ENCODE results near the gene QRICH1.
"Not testable (repeated sequence)": the region's sequence is repeated elsewhere in the genome, so short reads cannot be mapped to it uniquely, and the experiment has no call there.

Gene QRICH1

DNA sequence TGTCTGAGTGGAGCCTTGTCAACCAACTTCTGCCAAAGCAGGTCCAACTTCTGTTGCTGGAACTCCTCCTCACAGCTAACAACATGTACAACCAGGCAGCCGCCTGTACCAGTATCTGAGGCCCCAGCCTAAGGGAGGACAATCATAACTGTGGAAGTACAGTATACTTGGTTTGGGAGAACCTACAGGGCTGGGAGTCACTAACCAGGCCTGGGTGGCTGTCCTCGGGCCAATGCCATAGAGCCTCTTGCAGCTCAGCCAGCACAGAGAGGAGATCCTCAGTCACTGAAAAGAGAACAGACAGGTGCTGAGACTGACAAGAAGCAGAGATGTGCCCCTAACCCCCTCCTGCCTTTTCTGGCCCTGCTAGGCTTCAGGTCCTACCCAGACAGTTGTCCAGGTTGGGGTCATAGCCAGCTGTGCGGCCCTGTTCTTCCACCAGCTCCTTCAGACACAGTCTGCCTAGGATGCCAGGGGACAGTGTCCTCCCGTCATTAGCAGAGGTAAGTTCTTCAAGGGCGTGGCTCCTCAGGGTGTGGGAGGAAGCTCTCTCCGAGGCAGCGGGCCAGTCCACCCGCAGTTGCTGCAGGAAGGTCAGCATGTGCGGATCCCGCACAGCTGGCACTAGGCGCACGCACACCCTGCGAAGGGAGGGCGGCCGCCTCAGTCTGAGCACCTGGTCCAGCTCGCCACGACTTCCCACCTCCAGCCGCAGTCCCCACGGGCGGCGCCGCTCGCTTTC lies 76.5 kb downstream of the QRICH1 start:
- DNase-seq: no peak

DNA sequence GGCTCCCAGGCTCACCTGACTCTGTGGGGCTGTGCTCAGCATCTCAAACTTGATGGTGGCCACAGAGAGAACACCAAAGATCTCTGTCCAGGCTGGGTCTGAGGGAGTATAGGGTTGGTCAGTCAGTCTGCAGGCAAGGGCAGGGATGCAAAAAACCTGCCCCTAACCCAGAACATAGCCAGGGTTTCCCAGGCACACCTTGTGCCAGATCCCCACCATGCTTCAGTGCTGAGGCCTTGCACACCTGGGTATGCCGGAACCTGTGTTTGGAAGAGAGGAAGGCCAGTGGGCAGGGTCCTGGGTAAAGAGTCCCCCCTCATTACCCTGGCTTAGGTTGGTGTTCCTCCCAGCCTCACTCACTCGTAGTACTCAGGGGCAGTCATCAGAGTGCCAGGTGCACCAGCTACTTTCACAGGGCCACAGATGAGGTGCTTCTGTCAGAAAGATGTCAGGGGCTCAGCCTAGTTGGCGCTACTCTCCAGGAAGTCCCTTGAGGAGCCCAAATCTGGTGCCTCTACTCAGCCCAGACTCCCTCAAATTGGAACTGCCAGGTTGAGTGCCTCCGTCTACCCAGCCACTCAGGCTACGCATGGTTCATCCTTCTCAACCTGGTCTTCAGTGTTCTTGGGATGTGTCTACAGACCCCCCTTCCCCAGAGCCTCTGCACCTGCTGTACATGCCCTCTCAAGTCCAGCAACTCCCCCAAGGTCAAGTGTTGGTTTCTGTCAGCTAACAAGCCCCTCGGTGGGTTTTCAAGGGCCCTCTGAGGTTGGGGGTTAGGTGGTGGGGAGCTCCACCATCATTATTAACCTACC lies 77.2 kb downstream of the QRICH1 start:
- no peak for DNase-seq

DNA sequence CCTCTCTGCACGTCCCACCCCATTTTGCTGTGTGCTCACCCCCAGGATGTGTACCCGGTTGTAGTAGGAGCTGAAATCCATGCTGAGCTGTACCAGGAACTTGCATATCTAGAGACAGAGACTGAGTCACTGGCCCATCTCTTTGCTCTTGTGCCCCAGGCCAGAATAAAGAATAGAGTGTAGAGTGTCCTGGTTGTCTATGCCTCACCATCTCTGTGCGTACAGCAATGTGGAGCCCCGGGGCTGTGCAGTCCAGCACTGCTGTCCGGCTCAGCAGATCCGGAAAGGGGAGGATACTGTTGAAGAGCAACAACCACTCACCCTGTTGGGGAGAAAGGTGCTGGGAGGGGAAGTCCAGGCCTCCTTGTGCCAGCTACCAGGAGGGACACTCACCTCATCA lies 78.1 kb downstream of the QRICH1 start:
- no peak for DNase-seq

- DNase-seq: no peak
These were observed 78.8 kb downstream of the QRICH1 start for GRCh38 chr3:49015072-49015471.

DNA sequence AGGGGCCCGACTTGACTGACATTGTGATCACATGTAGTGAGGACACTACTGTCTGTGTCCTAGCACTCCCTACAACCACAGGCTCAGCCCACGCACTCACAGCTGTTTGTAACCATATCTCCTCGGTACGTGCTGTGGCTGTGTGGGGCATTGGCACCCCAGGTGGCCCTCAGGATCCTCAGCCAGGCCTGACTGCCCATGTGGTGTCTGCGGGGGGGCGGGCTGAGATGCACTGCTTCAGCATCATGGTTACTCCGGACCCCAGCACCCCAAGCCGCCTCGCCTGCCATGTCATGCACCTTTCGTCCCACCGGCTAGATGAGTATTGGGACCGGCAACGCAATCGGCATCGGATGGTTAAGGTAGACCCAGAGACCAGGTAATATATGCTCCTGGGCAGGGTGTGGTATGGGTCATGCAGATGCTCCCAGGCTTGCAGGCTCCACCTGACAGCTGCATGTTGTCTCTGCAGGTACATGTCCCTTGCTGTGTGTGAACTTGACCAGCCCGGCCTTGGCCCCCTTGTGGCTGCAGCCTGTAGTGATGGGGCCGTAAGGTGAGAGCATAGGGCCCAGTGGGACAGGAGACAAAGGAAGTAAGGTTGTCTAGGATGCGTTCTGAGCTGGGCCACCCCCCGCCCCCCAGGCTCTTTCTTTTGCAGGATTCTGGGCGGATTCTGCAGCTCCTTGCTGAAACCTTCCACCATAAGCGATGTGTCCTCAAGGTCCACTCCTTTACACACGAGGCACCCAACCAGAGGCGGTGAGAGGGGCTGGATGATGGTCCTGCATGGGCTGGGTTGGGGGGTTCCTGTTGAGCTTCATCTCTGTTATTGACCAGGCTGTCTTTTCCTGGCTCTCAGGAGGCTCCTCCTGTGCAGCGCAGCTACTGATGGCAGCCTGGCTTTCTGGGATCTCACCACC lies 79.9 kb downstream of the QRICH1 start:
- peak; percentile 35 for DNase-seq

DNA sequence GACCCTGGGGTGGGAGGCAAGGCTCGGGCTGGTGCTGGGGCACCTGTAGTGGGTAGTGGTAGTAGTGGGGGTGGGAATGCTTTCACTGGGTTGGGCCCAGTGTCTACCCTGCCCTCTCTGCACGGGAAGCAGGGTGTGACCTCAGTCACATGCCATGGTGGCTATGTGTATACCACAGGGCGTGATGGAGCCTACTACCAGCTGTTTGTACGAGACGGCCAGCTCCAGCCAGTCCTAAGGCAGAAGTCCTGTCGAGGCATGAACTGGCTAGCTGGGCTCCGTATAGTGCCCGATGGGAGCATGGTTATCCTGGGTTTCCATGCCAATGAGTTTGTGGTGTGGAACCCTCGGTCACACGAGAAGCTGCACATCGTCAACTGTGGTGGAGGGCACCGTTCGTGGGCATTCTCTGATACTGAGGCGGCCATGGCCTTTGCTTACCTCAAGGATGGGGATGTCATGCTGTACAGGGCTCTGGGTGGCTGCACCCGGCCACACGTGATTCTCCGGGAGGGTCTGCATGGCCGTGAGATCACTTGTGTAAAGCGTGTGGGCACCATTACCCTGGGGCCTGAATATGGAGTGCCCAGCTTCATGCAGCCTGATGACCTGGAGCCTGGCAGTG lies 80.6 kb downstream of the QRICH1 start:
- no peak for DNase-seq

DNA sequence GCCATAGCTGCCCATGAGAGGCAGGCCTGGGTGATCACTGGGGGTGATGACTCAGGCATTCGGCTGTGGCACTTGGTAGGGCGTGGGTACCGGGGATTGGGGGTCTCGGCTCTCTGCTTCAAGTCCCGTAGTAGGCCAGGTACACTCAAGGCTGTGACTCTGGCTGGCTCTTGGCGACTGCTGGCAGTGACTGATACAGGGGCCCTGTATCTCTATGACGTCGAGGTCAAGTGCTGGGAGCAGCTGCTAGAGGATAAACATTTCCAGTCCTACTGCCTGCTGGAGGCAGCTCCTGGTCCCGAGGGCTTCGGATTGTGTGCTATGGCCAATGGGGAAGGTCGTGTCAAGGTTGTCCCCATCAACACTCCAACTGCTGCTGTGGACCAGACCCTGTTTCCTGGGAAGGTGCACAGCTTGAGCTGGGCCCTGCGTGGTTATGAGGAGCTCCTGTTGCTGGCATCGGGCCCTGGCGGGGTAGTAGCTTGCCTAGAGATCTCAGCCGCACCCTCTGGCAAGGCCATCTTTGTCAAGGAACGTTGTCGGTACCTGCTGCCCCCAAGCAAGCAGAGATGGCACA lies 81.3 kb downstream of the QRICH1 start:
- no peak for DNase-seq

- no peak for DNase-seq
These were observed 84.5 kb downstream of the QRICH1 start for GRCh38 chr3:49009396-49009795.

GRCh38 chr3:49008627-49009026 lies 85.2 kb downstream of the QRICH1 start:
- DNase-seq: not testable (repeated sequence)

- DNase-seq: peak; percentile 68
These were observed 85.9 kb downstream of the QRICH1 start for GRCh38 chr3:49007771-49008528.

DNA sequence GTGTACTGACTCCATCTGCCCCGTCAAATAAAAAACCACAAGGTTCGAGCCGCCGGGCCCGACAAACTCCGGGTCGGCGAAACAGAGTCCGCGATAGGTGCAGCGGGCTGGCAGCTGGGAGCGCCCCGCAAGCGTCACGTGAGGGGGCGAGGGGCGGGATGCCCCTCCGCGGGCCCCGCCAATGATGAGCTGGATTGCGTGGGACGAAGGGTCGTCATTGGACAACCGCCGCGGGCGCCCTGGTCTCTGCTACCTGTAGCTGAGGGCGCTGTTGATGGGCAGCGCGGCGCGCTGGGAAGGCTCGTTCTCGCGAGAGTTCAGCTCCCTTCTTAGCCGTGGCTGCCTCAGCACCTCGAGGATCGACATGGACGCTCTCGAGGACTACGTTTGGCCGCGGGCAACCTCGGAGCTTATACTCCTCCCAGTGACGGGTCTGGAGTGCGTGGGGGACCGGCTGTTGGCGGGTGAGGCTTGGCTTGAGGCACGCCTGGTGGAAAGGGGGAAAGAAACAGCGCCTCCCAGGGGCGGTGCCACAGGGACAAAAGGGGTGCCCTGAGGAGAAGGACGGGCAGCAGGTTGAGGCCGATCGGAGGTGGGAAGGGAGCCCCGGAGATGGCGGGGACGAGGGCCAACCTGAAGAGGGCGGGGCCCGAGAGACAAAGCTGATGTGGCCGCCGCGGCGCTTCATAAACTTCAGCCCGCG lies 86.7 kb downstream of the QRICH1 start, which contains the start of gene WDR6:
Gene WDR6, plus strand, starts transcription at position 324 of the 703 bp plus-strand sequence. Its CDS starts 41 bp downstream, at position 365.
- DNase-seq: peak; percentile 88

- DNase-seq: peak; percentile 15
These were observed 87.3 kb downstream of the QRICH1 start for GRCh38 chr3:49006408-49007067.

DNA sequence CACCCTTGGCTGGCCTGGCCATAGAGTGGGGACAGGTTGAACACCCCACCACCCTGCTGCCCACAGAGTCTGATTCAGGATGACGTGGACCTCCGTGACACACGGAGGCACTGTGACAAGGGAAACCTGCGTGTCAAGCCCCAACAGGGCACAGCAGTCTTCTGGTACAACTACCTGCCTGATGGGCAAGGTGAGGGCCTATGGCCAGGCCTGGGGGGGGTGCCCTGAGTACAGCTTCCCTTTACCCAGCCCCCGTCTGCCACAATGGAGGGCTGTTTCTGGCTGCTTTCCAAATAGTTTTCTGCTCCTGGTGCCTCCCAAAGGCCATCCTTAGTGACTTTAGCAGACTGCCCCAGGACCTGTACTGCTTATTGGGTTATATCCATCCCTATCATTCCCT lies 87.9 kb downstream of the QRICH1 start:
- DNase-seq: no peak

DNA sequence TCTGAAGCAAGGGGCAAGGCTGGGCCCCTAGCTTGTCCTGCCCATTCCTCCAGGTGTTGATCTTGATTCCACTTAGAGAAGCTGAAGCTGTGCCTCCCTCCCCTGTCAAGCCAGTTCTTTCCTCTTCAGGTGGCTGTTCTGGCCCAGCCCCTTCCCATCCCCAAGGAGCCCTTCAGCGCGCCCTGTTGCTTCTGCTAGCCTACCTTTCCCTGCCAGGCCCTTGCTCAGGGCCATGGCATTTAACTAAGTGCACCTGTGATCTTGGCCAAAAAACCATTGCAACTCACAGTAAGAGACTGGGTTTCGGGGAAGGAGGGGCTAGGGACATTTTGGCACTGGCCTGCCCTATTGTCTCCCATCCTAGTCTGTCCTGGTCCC lies 88.6 kb downstream of the QRICH1 start:
- DNase-seq: no peak

- DNase-seq: no peak
These were observed 89.2 kb downstream of the QRICH1 start for GRCh38 chr3:49004352-49005302.

DNA sequence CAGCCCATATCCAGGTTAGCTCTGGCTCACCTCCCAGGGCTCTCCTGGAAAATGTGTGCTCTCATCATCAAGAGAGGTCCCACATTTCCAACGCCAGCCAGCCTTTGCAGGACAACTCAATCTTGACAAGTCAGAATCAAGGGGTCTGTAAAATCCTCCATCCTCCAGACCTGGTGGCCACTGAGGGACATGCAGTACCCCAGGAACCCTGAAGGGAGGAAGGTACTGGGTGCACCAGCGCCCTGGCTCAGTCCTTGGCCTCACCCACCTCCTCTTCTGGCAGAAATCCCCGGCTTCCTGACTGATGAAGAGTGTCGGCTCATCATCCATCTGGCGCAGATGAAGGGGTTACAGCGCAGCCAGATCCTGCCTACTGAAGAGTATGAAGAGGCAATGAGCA lies 92.7 kb downstream of the QRICH1 start:
- DNase-seq: no peak

- DNase-seq: no peak
These were observed 94.6 kb downstream of the QRICH1 start for GRCh38 chr3:48999085-48999858.

Data from inflammatory macrophage treated with lipopolysaccharide for 4 hours (primary cell).